ENCODE data around the gene COL27A1. TPM values are rescaled to one million over a fixed set of nuclear protein-coding genes. Genes with fewer than 3 reads are reported as not detected.
"Not testable (repeated sequence)": the region's sequence is repeated elsewhere in the genome, so short reads cannot be mapped to it uniquely, and the experiment has no call there.

Gene COL27A1
- total RNA-seq, 1 donor from 2014 or later: 8.0 TPM

- intact Hi-C loops (cut with DNase I); ATAC-seq (ENCODE audit: poor library complexity): not testable (repeated sequence)
Measured at GRCh38 chr9:114329625-114330022, 174.3 kb downstream of the COL27A1 start, which contains the start of gene ORM2. Gene ORM2 (plus strand): TSS chr9:114329869. CDS start chr9:114329905, 36 bp downstream.

GRCh38 chr9:114330636-114331035 is 175.3 kb downstream of the COL27A1 start:
- intact Hi-C loops (cut with DNase I): no loop called here
- no peak for DNase-seq

More at GRCh38 chr9:114329625-114330022, 174.3 kb downstream of the COL27A1 start, which contains the start of gene ORM2:
- DNase-seq: not testable (repeated sequence)

GRCh38 chr9:114331229-114332195 is 176.2 kb downstream of the COL27A1 start:
- intact Hi-C loops (cut with DNase I); ATAC-seq (ENCODE audit: poor library complexity); DNase-seq: not testable (repeated sequence)

More at GRCh38 chr9:114330636-114331035, 175.3 kb downstream of the COL27A1 start:
- ATAC-seq (ENCODE audit: poor library complexity): no peak

GRCh38 chr9:114332474-114333040 is 177.2 kb downstream of the COL27A1 start:
- ATAC-seq (ENCODE audit: poor library complexity); intact Hi-C loops (cut with DNase I): not testable (repeated sequence)

GRCh38 chr9:114333718-114334117 is 178.4 kb downstream of the COL27A1 start:
- intact Hi-C loops (cut with DNase I); DNase-seq; ATAC-seq (ENCODE audit: poor library complexity): not testable (repeated sequence)

More at GRCh38 chr9:114332474-114333040, 177.2 kb downstream of the COL27A1 start:
- not testable (repeated sequence) for DNase-seq

- DNase-seq: no peak
- ATAC-seq (ENCODE audit: poor library complexity): no peak
- intact Hi-C loops (cut with DNase I): no loop called here
Measured at GRCh38 chr9:114334490-114334889, 179.2 kb downstream of the COL27A1 start.

GRCh38 chr9:114335745-114336144 is 180.4 kb downstream of the COL27A1 start:
- ATAC-seq (ENCODE audit: poor library complexity) (no peak), DNase-seq (no peak)
- intact Hi-C loops (cut with DNase I): no loop called here

- intact Hi-C loops (cut with DNase I): no loop called here
- DNase-seq: no peak
- no peak for ATAC-seq (ENCODE audit: poor library complexity)
Measured at GRCh38 chr9:114336157-114336556, 180.8 kb downstream of the COL27A1 start.

GRCh38 chr9:114336699-114337395 is 181.5 kb downstream of the COL27A1 start:
- intact Hi-C loops (cut with DNase I): no loop called here
- ATAC-seq (ENCODE audit: poor library complexity): no peak

GRCh38 chr9:114338187-114338586 is 182.8 kb downstream of the COL27A1 start:
- ATAC-seq (ENCODE audit: poor library complexity) (no peak), DNase-seq (no peak)

More at GRCh38 chr9:114336699-114337395, 181.5 kb downstream of the COL27A1 start:
- DNase-seq: no peak

GRCh38 chr9:114339130-114339908 is 184.0 kb downstream of the COL27A1 start:
- no peak for ATAC-seq (ENCODE audit: poor library complexity)
- DNase-seq: peak; percentile 68
- intact Hi-C loops (cut with DNase I): no loop called here

More at GRCh38 chr9:114338187-114338586, 182.8 kb downstream of the COL27A1 start:
- intact Hi-C loops (cut with DNase I): no loop called here

- DNase-seq (no peak), ATAC-seq (ENCODE audit: poor library complexity) (no peak)
- intact Hi-C loops (cut with DNase I): loop anchor here (10.0 kb wide), 1 partner anchor 164 kb away; the partner anchor contains the start of gene WHRN
Measured at GRCh38 chr9:114341152-114341830, 186.0 kb downstream of the COL27A1 start.

- intact Hi-C loops (cut with DNase I): loop anchor here (10.0 kb wide), 1 partner anchor 163 kb away; the partner anchor contains the start of gene WHRN
- DNase-seq (no peak), ATAC-seq (ENCODE audit: poor library complexity) (no peak)
Measured at GRCh38 chr9:114341991-114342390, 186.7 kb downstream of the COL27A1 start.

GRCh38 chr9:114342755-114343440 is 187.6 kb downstream of the COL27A1 start:
- DNase-seq (no peak), ATAC-seq (ENCODE audit: poor library complexity) (no peak)
- intact Hi-C loops (cut with DNase I): loop anchor here (10.0 kb wide), 1 partner anchor 162 kb away; the partner anchor contains the start of gene WHRN

- DNase-seq (no peak), ATAC-seq (ENCODE audit: poor library complexity) (no peak)
- intact Hi-C loops (cut with DNase I): loop anchor here (10.0 kb wide), 1 partner anchor 161 kb away; the partner anchor contains the start of gene WHRN
Measured at GRCh38 chr9:114343471-114344187, 188.3 kb downstream of the COL27A1 start.

- ATAC-seq (ENCODE audit: poor library complexity): no peak
- intact Hi-C loops (cut with DNase I): loop anchor here (10.0 kb wide), 1 partner anchor 161 kb away; the partner anchor contains the start of gene WHRN
- DNase-seq: no peak
Measured at GRCh38 chr9:114344188-114344566, 188.8 kb downstream of the COL27A1 start.

Data from Right ventricle myocardium superior (tissue), 1 donor.